HEK293T (cell line): ENCODE measurements around the gene IRF2BP2.

Experiments
- CTCF ChIA-PET: fragments of 350-600 bp; formaldehyde crosslinking; extraction: SDS; loops from one replicate; lab custom pipeline; 2021; ENCODE audit warnings: antibody characterized with exemption, inconsistent platforms; lab: Yijun Ruan, JAX
- POLR2A ChIA-PET: fragments of 350-600 bp; formaldehyde crosslinking; extraction: SDS; loops from one replicate; lab custom pipeline; 2020; ENCODE audit warnings: antibody characterized with exemption, inconsistent platforms; lab: Yijun Ruan, JAX
- DNase-seq: peaks from one replicate; pipeline ENCODE4 v3.0.0; 2012; ENCODE audit warnings: mixed read lengths; ENCODE audit errors: extremely low spot score
- ARNT ChIP-seq: fragments of 450-650 bp; IDR thresholded peaks from 2 replicates; pipeline ENCODE4 v1.6.1; 2017; ENCODE audit warnings: mild to moderate bottlenecking
- BHLHE40 ChIP-seq: fragments of 450-650 bp; IDR thresholded peaks from 2 replicates; pipeline ENCODE4 v1.6.1; 2016; ENCODE audit warnings: mild to moderate bottlenecking, moderate library complexity, borderline replicate concordance
- CTBP1 ChIP-seq: fragments of 450-650 bp; IDR thresholded peaks from 2 replicates; pipeline ENCODE4 v1.6.1; 2016; ENCODE audit warnings: borderline replicate concordance
- ELF4 ChIP-seq: fragments of 450-650 bp; IDR thresholded peaks from 2 replicates; pipeline ENCODE4 v1.6.1; 2017; ENCODE audit warnings: antibody characterized with exemption
- FOXA1 ChIP-seq: fragments of 450-650 bp; IDR thresholded peaks from 2 replicates; pipeline ENCODE4 v1.6.1; 2016; ENCODE audit warnings: mild to moderate bottlenecking
- FOXM1 ChIP-seq: fragments of 450-650 bp; IDR thresholded peaks from 2 replicates; pipeline ENCODE4 v1.6.1; 2017; ENCODE audit warnings: mild to moderate bottlenecking, borderline replicate concordance
- HDGF ChIP-seq: fragments of 450-650 bp; IDR thresholded peaks from 2 replicates; pipeline ENCODE4 v1.6.1; 2017; ENCODE audit warnings: antibody characterized with exemption, borderline replicate concordance
- L3MBTL2 ChIP-seq: fragments of 450-650 bp; conservative IDR thresholded peaks from 2 replicates; pipeline ENCODE4 v1.6.1; 2016; ENCODE audit warnings: mild to moderate bottlenecking
- LEF1 ChIP-seq: fragments of 450-650 bp; IDR thresholded peaks from 2 replicates; pipeline ENCODE4 v1.6.1; 2017; ENCODE audit warnings: mild to moderate bottlenecking, borderline replicate concordance
- NFRKB ChIP-seq: fragments of 450-650 bp; IDR thresholded peaks from 2 replicates; pipeline ENCODE4 v1.6.1; 2016; ENCODE audit warnings: mild to moderate bottlenecking, moderate library complexity
- SP1 ChIP-seq: fragments of 450-650 bp; IDR thresholded peaks from 2 replicates; pipeline ENCODE4 v1.6.1; 2017
- SUZ12 ChIP-seq: fragments of 450-650 bp; IDR thresholded peaks from 2 replicates; pipeline ENCODE4 v1.6.1; 2016; ENCODE audit warnings: mild to moderate bottlenecking
- TARDBP ChIP-seq: fragments of 450-650 bp; IDR thresholded peaks from 2 replicates; pipeline ENCODE4 v1.6.1; 2016
- ZNF384 ChIP-seq: fragments of 450-650 bp; IDR thresholded peaks from 2 replicates; pipeline ENCODE4 v1.6.1; 2016
- TF ChIP-seq, protein P1 (sequence below): fragments of 450-650 bp; IDR thresholded peaks from 2 replicates; pipeline ENCODE4 v1.6.1; 2016

Gene IRF2BP2

DNA sequence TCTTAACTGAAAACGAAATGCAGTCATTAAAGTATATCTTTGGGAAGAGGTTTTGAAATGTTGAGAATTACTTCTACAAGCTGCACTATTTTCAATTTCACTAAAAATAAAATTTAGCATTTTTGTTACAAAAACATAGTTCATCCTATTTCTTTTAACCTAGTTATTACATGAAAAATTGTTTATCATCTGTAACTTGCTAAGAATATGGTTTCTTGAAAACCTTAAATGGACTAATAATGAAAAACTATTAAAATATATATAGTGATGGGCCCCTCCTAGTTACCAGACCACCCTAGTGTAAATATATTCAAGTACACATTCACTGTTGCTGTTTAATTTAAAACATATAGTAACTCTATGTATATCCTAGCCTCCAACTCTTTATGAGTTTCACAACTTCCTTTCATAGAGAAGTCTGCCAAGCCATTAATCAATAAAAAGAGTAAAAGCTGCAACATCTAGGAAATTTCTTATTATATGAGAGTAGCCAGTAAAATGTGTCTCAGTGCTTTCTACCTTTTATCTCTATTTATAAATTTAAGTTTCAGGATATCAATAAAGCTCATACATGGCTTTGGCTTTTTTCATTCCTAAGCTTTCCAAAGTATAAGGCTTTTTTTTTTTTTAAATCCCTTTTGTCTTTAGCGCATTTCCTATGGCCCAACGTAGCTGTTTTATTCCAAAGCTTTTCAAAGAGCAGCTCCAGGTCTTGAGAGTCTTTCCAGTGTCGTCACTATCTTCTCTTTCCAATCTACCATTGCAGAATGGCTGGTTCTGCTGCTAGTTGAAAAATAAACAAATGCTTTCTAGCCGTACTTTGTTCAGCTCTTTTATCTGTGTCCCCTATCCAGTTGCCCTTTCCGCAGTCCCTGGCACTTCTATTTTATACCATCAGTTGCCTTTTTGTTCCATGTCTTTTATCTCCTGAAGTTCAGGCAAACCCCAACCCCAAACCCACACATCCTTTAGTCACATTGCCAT, 6.5 kb downstream of the IRF2BP2 start:
- ChIA-PET POLR2A (interaction anchor here (0.7 to 2.8 kb wide), 12 partner anchors 9 to 142 kb away, joined by 3 to 20 read pairs (median 6); no protein-coding TSS in a partner anchor), CTCF (interaction anchor here (0.6 to 2.4 kb wide), 8 partner anchors 83 to 480 kb away, joined by 3 to 13 read pairs (median 5); no protein-coding TSS in a partner anchor)
- TF ChIP-seq ZNF384, result peak; percentile 66
- TF ChIP-seq, protein P1, sequence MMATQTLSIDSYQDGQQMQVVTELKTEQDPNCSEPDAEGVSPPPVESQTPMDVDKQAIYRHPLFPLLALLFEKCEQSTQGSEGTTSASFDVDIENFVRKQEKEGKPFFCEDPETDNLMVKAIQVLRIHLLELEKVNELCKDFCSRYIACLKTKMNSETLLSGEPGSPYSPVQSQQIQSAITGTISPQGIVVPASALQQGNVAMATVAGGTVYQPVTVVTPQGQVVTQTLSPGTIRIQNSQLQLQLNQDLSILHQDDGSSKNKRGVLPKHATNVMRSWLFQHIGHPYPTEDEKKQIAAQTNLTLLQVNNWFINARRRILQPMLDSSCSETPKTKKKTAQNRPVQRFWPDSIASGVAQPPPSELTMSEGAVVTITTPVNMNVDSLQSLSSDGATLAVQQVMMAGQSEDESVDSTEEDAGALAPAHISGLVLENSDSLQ, result 0 out of 2 replicates have a peak, but pooled peaks have one; percentile 32
- no peak for TF ChIP-seq SUZ12
- DNase-seq, result no peak

DNA sequence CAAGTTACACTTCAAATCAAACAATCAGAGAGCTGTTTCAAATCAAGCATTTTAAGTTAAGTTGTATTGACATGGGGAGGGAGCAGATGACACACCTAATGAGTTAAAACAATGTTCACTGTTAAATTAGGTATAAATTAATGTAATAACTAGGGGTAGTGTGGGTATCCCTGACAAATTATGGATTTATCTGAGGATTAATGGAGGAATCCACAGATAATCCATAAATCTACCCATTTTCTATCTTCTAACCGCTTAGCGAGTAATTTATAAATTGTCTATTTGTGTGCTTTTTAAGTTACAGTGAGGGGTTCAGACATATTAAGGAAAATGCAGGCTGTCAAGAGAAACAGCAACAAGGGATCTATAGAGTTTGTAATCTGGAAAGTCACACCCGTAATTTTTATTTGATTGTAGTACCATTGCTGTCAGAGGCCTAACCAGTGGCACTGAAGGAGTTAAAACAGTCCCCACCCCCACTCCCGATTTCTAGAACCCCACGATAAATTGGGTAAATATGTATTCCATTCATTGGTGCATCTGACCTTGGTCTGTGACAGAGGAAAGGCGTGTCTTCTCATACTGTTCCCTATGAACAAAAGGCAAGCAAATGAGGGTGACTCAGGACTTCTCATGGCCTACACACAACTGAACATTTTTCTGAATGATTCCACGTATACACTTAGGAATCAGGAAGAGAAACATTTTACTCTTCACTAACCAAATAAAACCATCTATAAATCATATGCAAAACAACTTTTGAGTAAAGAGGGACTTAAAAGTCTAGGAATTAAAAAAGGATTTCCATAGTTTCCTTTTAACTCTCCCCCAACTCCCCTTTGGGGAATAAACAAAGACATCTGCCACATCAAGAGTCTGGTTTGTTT, 7.4 kb downstream of the IRF2BP2 start:
- POLR2A ChIA-PET, result interaction anchor here (0.6 to 4.7 kb wide), 6 partner anchors 9 to 125 kb away, joined by 4 to 81 read pairs (median 6); partner anchors contain the start of gene IRF2BP2
- CTCF ChIA-PET, result interaction anchor here (0.9 to 2.1 kb wide), 4 partner anchors 67 to 481 kb away, joined by 3 to 14 read pairs (median 6); no protein-coding TSS in a partner anchor
- no peak for DNase-seq

DNA sequence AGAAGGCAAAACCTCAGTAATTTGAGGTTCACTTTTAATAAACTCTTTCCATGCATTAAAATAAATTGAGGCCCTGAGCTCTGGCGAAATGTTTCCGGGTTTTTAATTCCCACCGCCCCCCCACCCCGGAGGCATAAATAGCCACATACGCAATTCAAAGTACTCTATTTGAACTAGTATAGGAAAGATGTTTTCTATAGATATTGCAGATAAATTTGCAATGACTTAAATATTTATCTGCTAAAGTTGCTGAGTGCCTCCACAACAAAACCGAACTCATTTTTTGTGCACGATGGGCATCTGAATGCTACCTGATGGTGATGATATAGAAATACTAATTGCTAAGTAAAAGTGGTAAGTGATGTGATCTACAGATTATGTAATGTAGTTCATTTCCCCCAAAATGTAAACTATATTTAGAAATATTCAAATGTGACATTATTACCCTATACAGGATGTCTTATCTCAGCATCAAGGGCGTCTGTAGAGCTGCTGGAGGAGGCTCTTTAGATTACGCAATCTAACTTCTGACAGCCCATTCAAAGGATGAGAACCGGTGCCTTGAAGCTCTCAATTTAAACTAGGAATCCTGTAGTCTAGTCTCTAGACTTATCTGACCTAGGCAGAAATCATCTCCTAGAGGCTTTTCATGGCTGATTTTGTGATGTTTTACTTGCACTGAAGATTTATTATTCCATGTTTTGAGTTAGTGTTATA, 8.5 kb downstream of the IRF2BP2 start:
- ChIA-PET CTCF (interaction anchor here (0.9 to 2.0 kb wide), 7 partner anchors 10 to 482 kb away, joined by 3 to 14 read pairs (median 3); no protein-coding TSS in a partner anchor), POLR2A (interaction anchor here (0.6 to 4.7 kb wide), 17 partner anchors 10 to 356 kb away, joined by 3 to 81 read pairs (median 4); partner anchors contain the start of gene IRF2BP2)
- no peak for TF ChIP-seq SUZ12
- no peak for TF ChIP-seq FOXA1
- TF ChIP-seq HDGF, result no peak
- 0 out of 2 replicates have a peak, but pooled peaks have one; percentile 25 for TF ChIP-seq ELF4
- TF ChIP-seq, protein P1, result peak; percentile 48
- no peak for DNase-seq

More for the DNA sequence above, 7.4 kb downstream of the IRF2BP2 start:
- TF ChIP-seq CTBP1 (no peak), L3MBTL2 (0 out of 2 replicates have a peak, but pooled peaks have one; percentile 12), FOXM1 (no peak), ELF4 (no peak), NFRKB (no peak)

DNA sequence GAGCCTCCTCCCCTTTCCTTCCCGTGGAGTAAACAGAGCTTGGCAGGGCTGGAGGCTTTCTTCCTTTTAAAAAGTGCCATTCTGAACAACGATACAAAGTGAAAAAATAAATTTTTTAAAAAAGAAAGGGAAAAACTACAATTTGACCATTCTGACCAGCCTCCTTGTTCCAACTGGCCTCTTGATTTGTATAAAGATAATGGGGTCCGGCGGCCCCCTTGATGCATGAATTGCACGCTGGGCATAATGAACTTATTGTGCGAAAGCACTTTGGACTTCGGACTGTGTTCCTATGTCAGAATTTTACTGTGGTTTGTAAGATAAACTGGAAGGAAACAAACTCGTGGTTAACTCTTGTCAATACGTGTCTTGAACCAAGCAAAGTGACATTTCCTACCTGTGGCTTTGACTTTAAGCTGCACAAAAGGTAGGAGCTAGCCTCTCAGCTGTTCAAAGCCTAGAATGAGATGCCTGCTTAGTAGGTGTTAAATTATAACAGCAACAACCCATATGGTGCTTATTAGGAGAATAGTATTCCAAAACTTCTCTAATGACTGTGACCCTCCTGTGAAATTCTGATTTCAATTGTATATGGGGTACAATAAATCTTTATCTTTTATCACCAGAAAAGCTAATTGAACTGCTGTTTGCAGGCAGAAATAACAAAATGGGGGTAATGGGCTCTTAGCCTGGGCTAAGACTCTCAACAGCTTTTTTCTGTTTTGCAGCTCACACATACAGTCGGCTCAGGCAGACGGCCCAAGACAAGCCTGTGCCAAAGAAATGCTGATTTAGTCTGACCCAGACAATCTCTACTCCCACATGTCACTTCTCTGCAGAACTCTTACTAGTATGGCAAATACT, 9.3 kb downstream of the IRF2BP2 start:
- TF ChIP-seq CTBP1, result no peak
- no peak for TF ChIP-seq HDGF
- no peak for TF ChIP-seq LEF1
- TF ChIP-seq ELF4, result no peak
- TF ChIP-seq L3MBTL2, result no peak
- no peak for TF ChIP-seq BHLHE40
- no peak for TF ChIP-seq ARNT
- no peak for TF ChIP-seq TARDBP
- TF ChIP-seq SUZ12, result no peak
- TF ChIP-seq FOXA1, result no peak
- no peak for TF ChIP-seq FOXM1
- TF ChIP-seq, protein P1, result no peak
- no peak for TF ChIP-seq SP1
- ChIA-PET CTCF (interaction anchor here (0.6 to 2.0 kb wide), 7 partner anchors 11 to 816 kb away, joined by 3 to 14 read pairs (median 3); no protein-coding TSS in a partner anchor), POLR2A (interaction anchor here (0.5 to 4.7 kb wide), 18 partner anchors 11 to 480 kb away, joined by 3 to 81 read pairs (median 4); partner anchors contain the start of gene IRF2BP2)
- no peak for DNase-seq
